IMR-90 (cell line): ENCODE measurements around the gene SNRPD1. TPM values are rescaled to one million over a fixed set of nuclear protein-coding genes. Genes with fewer than 3 reads are reported as not detected.

Experiments used
- ATAC-seq: fragments of 200-7000 bp; cut with Tn5 transposase; 2 replicates; pipeline ENCODE4 v1.9.1; 2020; ENCODE audit warnings: low read depth, mild to moderate bottlenecking, moderate library complexity
- BruUV-seq: library from RNA; stranded (reverse); fragments of 400-500 nt; replicated peaks from 2 replicates; lab custom pipeline; 2021; lab: Mats Ljungman, UMichigan
- CTCF ChIA-PET: fragments of 300-600 bp; formaldehyde crosslinking; extraction: SDS; loops from one replicate; lab custom pipeline; 2021; ENCODE audit warnings: antibody characterized with exemption; lab: Yijun Ruan, JAX
- POLR2A ChIA-PET: fragments of 300-600 bp; sonication (Branson Sonifier 250); formaldehyde crosslinking; loops from one replicate; lab custom pipeline; 2022; ENCODE audit warnings: antibody characterized with exemption; ENCODE audit not compliant: unreplicated experiment; lab: Charles Lee
- DNase-seq: peaks from one replicate; pipeline ENCODE4 v3.0.0; 2013
- H2AFZ ChIP-seq: replicated peaks from 2 replicates; pipeline ENCODE3; 2013; ENCODE audit warnings: low read length, mild to moderate bottlenecking; ENCODE audit not compliant: poor library complexity
- H2AK5ac ChIP-seq: 2 replicates; pipeline ENCODE4 v1.6.1; 2013; ENCODE audit warnings: low read depth, low read length, inconsistent platforms
- H2AK9ac ChIP-seq: replicated peaks from 2 replicates; pipeline ENCODE3; 2013; ENCODE audit warnings: mild to moderate bottlenecking, low read depth, low read length, moderate library complexity; ENCODE audit not compliant: poor library complexity
- H2BK120ac ChIP-seq: 2 replicates; pipeline ENCODE4 v1.6.1; 2013; ENCODE audit warnings: low read depth, low read length, inconsistent platforms
- H2BK15ac ChIP-seq: 3 replicates; pipeline ENCODE4 v1.6.1; 2013; ENCODE audit warnings: low read depth, low read length, inconsistent platforms
- H2BK20ac ChIP-seq: 2 replicates; pipeline ENCODE4 v1.6.1; 2013; ENCODE audit warnings: low read depth, mild to moderate bottlenecking, inconsistent platforms, low read length, moderate library complexity
- H2BK5ac ChIP-seq: 2 replicates; pipeline ENCODE4 v1.6.1; 2013; ENCODE audit warnings: mild to moderate bottlenecking, low read depth, low read length, inconsistent platforms; ENCODE audit not compliant: poor library complexity, severe bottlenecking
- H3K14ac ChIP-seq: replicated peaks from 2 replicates; pipeline ENCODE4 v1.6.1; 2013; ENCODE audit warnings: low read depth, low read length, inconsistent platforms
- H3K18ac ChIP-seq: 2 replicates; pipeline ENCODE4 v1.6.1; 2013; ENCODE audit warnings: low read depth, low read length, control low read depth
- H3K23ac ChIP-seq: 2 replicates; pipeline ENCODE4 v1.6.1; 2013; ENCODE audit warnings: low read depth, low read length, inconsistent platforms
- H3K27ac ChIP-seq: 2 replicates; pipeline ENCODE4 v1.5.1; 2013; ENCODE audit warnings: mild to moderate bottlenecking, control low read depth, low read length; ENCODE audit not compliant: insufficient read depth
- H3K27me3 ChIP-seq: 2 replicates; pipeline ENCODE4 v1.6.1; 2013; ENCODE audit warnings: low read length; ENCODE audit not compliant: control insufficient read depth, insufficient read depth
- H3K36me3 ChIP-seq: 2 replicates; pipeline ENCODE4 v1.6.1; 2013; ENCODE audit warnings: low read length, mixed read lengths; ENCODE audit not compliant: control insufficient read depth, insufficient read depth
- H3K4ac ChIP-seq: 2 replicates; pipeline ENCODE4 v1.6.1; 2013; ENCODE audit warnings: low read depth, low read length, inconsistent platforms
- H3K4me1 ChIP-seq: 2 replicates; pipeline ENCODE4 v1.6.1; 2013; ENCODE audit warnings: low read length, mixed read lengths; ENCODE audit not compliant: control insufficient read depth, insufficient read depth
- H3K4me2 ChIP-seq: 2 replicates; pipeline ENCODE4 v1.6.1; 2013; ENCODE audit warnings: low read depth, mild to moderate bottlenecking, control low read depth, low read length, moderate library complexity
- H3K4me3 ChIP-seq: 2 replicates; pipeline ENCODE4 v1.5.1; 2013; ENCODE audit warnings: low read depth, mild to moderate bottlenecking, control low read depth, low read length, moderate library complexity; ENCODE audit not compliant: insufficient read depth
- H3K56ac ChIP-seq: 2 replicates; pipeline ENCODE4 v1.6.1; 2013; ENCODE audit warnings: low read length, inconsistent platforms; ENCODE audit not compliant: insufficient read depth; ENCODE audit errors: extremely low read depth
- H3K79me1 ChIP-seq, 2 experiments: 2 replicates each; pipeline ENCODE4 v1.6.1; 2013; ENCODE audit warnings: low read length in 2 of 2, inconsistent platforms in 1 of 2, low read depth in 1 of 2
- H3K9ac ChIP-seq: 2 replicates; pipeline ENCODE4 v1.6.1; 2013; ENCODE audit warnings: low read depth, low read length, control low read depth
- H3K9me1 ChIP-seq: 2 replicates; pipeline ENCODE4 v1.6.1; 2013; ENCODE audit warnings: low read length, inconsistent platforms; ENCODE audit not compliant: insufficient read depth
- H3K9me3 ChIP-seq: 2 replicates; pipeline ENCODE4 v1.6.1; 2013; ENCODE audit warnings: low read length; ENCODE audit not compliant: control insufficient read depth, insufficient read depth
- H4K20me1 ChIP-seq: 2 replicates; pipeline ENCODE4 v1.6.1; 2013; ENCODE audit warnings: low read length, inconsistent platforms; ENCODE audit not compliant: insufficient read depth
- H4K5ac ChIP-seq: 2 replicates; pipeline ENCODE4 v1.6.1; 2013; ENCODE audit warnings: mild to moderate bottlenecking, low read depth, low read length, control low read depth
- H4K8ac ChIP-seq, 2 experiments: 2 replicates each; pipeline ENCODE4 v1.6.1; 2013; ENCODE audit warnings: low read depth in 2 of 2, low read length in 2 of 2, control low read depth in 1 of 2, inconsistent platforms in 1 of 2
- H4K91ac ChIP-seq: 2 replicates; pipeline ENCODE4 v1.6.1; 2013; ENCODE audit warnings: low read depth, low read length, inconsistent platforms; ENCODE audit not compliant: insufficient read depth
- CEBPB ChIP-seq: IDR thresholded peaks from 2 replicates; pipeline ENCODE4 v1.6.1; 2012; ENCODE audit warnings: low read depth, low read length, improper control_type of control experiment
- CHD1 ChIP-seq: IDR thresholded peaks from 2 replicates; pipeline ENCODE4 v1.6.1; 2012; ENCODE audit warnings: low read depth, low read length, improper control_type of control experiment
- CTCF ChIP-seq: conservative IDR thresholded peaks from 2 replicates; pipeline ENCODE4 v1.5.1; 2012; ENCODE audit warnings: mild to moderate bottlenecking, low read depth, low read length, improper control_type of control experiment
- FOS ChIP-seq: fragments of 150-350 bp; IDR thresholded peaks from 2 replicates; pipeline ENCODE4 v1.6.1; 2016; ENCODE audit warnings: low read depth, low read length
- MAZ ChIP-seq: IDR thresholded peaks from 2 replicates; pipeline ENCODE4 v1.6.1; 2012; ENCODE audit warnings: low read depth, mild to moderate bottlenecking, low read length, improper control_type of control experiment, moderate library complexity, borderline replicate concordance
- POLR2A ChIP-seq: IDR thresholded peaks from 2 replicates; pipeline ENCODE4 v1.6.1; 2012; ENCODE audit warnings: mild to moderate bottlenecking, low read depth, low read length
- RFX5 ChIP-seq: IDR thresholded peaks from 2 replicates; pipeline ENCODE4 v1.8.0; 2012; ENCODE audit warnings: low read depth, mild to moderate bottlenecking, low read length, moderate library complexity
- SMC3 ChIP-seq: fragments of 150-350 bp; IDR thresholded peaks from 2 replicates; pipeline ENCODE4 v1.6.1; 2016; ENCODE audit warnings: low read depth, mild to moderate bottlenecking, antibody characterized with exemption, low read length, moderate library complexity
- USF2 ChIP-seq: fragments of 150-350 bp; IDR thresholded peaks from 2 replicates; pipeline ENCODE4 v1.6.1; 2017; ENCODE audit warnings: mild to moderate bottlenecking, antibody characterized with exemption, low read length, low read depth
- WGBS, 2 experiments: methylation state at CpG; one replicate each; pipeline versions ENCODE4 v1.1.5 to v1.1.7; 2013; ENCODE audit warnings: missing lambda C conversion rate in 2 of 2; ENCODE audit not compliant: insufficient read length in 1 of 2; ENCODE audit errors: extremely low coverage in 2 of 2; 5-methylcytosine and 5-hydroxymethylcytosine counted together
- dilution Hi-C: fragments of 300-500 bp; cut with HindIII; formaldehyde crosslinking; loops from one replicate; pipeline ENCODE4 v1.14.3; 2018; ENCODE audit warnings: low sequenced_read_pairs; ENCODE audit not compliant: unreplicated experiment
- in situ Hi-C: fragments of 300-500 bp; cut with MboI; formaldehyde crosslinking; loops from 3 replicates; pipeline ENCODE4 v1.14.3; 2019; ENCODE audit warnings: low sequenced_read_pairs, inconsistent platforms, mixed read lengths
- intact Hi-C: fragments of 100-400 bp; cut with micrococcal nuclease; formaldehyde crosslinking; loops from 2 replicates; pipeline ENCODE4 v1.10.0; 2022
- polyA plus RNA-seq, 3 experiments: library from polyadenylated mRNA; depleted of rRNA; stranded (reverse); fragments of >200 nt; gene quantifications; 2 replicates each; pipeline ENCODE4 v1.2.3, GENCODE V29; 2012; ENCODE audit warnings: low replicate concordance in 1 of 3
- total RNA-seq: library from RNA; depleted of rRNA; stranded (reverse); fragments of >200 nt; gene quantifications from 2 replicates; pipeline ENCODE4 v1.2.3, GENCODE V29; 2012

Gene SNRPD1
- total and polyA plus RNA-seq, 2 of the 4 experiments (the other 2 are of a cell fraction): 6.8 to 19.8 TPM

GRCh38 chr18:21636769-21637168 is 24.7 kb downstream of the SNRPD1 start:
- Histone ChIP-seq H3K4me3 (no peak overlapping the region), H3K23ac (no peak overlapping the region), H2BK120ac (no peak overlapping the region), H2BK15ac (no peak overlapping the region), H3K9ac (no peak overlapping the region), H3K14ac (no peak overlapping the region), H4K8ac (no peak overlapping the region), H4K91ac (no peak overlapping the region), H3K27me3 (no peaks in the 10 kb centered on the region), H2AK9ac (no peak overlapping the region), H4K20me1 (no peaks in the 10 kb centered on the region), H3K79me1 (peaks cover 0 to 4% of the 10 kb centered on the region in 2 experiments; a peak in 1 of 4 replicates), H3K56ac (no peak overlapping the region), H3K4me2 (no peak overlapping the region), H4K5ac (no peak overlapping the region), H3K27ac (no peak overlapping the region), H3K9me1 (no peaks in the 10 kb centered on the region), H2BK5ac (no peak overlapping the region), H3K9me3 (no peaks in the 10 kb centered on the region), H3K18ac (no peak overlapping the region), H2AK5ac (no peak overlapping the region), H3K36me3 (peaks cover 4% of the 10 kb centered on the region), H3K4ac (no peak overlapping the region), H2BK20ac (no peak overlapping the region), H3K4me1 (no peaks in the 10 kb centered on the region), H2AFZ (no peak overlapping the region)
- intact Hi-C loops: no loop called here
- dilution Hi-C loops: no loop called here
- WGBS, 2 experiments: 87% methylated on average over 4 of the region's 13 CpGs; no CpG with 5 or more reads in 1 of the 2 experiments
- ChIA-PET POLR2A (no interaction called here), CTCF (no interaction called here)
- BruUV-seq: no TSS peak
- DNase-seq: no peak
- in situ Hi-C loops: no loop called here
- no peak for ATAC-seq
- TF ChIP-seq USF2: no peak
- TF ChIP-seq FOS: no peak
- no peak for TF ChIP-seq RFX5
- TF ChIP-seq MAZ: no peak
- no peak for TF ChIP-seq CTCF
- no peak for TF ChIP-seq SMC3
- TF ChIP-seq CHD1: no peak
- TF ChIP-seq CEBPB: no peak
- TF ChIP-seq POLR2A: no peak
